Thyroid gland (tissue), 4 donors: ENCODE results near the gene UPK1A. TPM values are rescaled to one million over a fixed set of nuclear protein-coding genes. Genes with fewer than 3 reads are reported as not detected.

Experiments used
- DNase-seq, 2 donors: peaks; one replicate each; pipeline ENCODE4 v3.0.0-alpha.2; 2019
- H3K27ac ChIP-seq, 3 donors: fragments of 200-600 bp; sonication (generic); 1 replicate in 2 of 3; 2 replicates in 1 of 3; pipeline ENCODE4 v1.5.1; 2016 to 2019; ENCODE audit warnings: mild to moderate bottlenecking in 1 of 3, moderate library complexity in 1 of 3
- H3K27me3 ChIP-seq: fragments of 200-600 bp; sonication (generic); one replicate; pipeline ENCODE4 v1.5.1; 2019
- H3K36me3 ChIP-seq, 2 donors: fragments of 200-600 bp; sonication (generic); one replicate each; pipeline ENCODE4 v1.5.1; 2016 to 2019
- H3K4me1 ChIP-seq, 2 donors: fragments of 200-600 bp; sonication (generic); one replicate each; pipeline ENCODE4 v1.5.1; 2017 to 2019
- H3K4me3 ChIP-seq, 3 donors: fragments of 200-600 bp; sonication (generic); replicated peaks in 1 of 3; 1 replicate in 2 of 3; 2 replicates in 1 of 3; pipeline ENCODE4 v1.5.1; 2016; ENCODE audit warnings: mild to moderate bottlenecking in 1 of 3
- H3K9me3 ChIP-seq: fragments of 200-600 bp; sonication (generic); one replicate; pipeline ENCODE4 v1.5.1; 2017
- POLR2A ChIP-seq, 2 donors: fragments of 450-650 bp; IDR thresholded peaks; one replicate each; pipeline ENCODE4 v1.6.1; 2017; ENCODE audit warnings: antibody characterized with exemption in 2 of 2, mild to moderate bottlenecking in 2 of 2, moderate library complexity in 1 of 2
- WGBS, 2 donors: methylation state at CpG; one replicate each; pipeline ENCODE4 v1.1.5; 2017; 5-methylcytosine and 5-hydroxymethylcytosine counted together
- intact Hi-C: fragments of 100-400 bp; cut with DNase I; formaldehyde crosslinking; loops from one replicate; pipeline ENCODE4 v1.15.1; 2023
- total RNA-seq, 4 donors: library from RNA; depleted of rRNA; stranded (reverse); fragments of >200 nt; gene quantifications; one replicate each; pipeline ENCODE4 v1.2.3, GENCODE V29; 2016
- TF ChIP-seq, protein P1 (sequence below), 6 experiments: fragments of 200-600 bp in 3 of 6; fragments of 450-650 bp in 3 of 6; sonication (generic) in 3 of 6; IDR thresholded peaks; one replicate each; pipeline ENCODE4 v1.5.1; 2016 to 2019; ENCODE audit warnings: antibody characterized with exemption in 6 of 6, mild to moderate bottlenecking in 2 of 6, inconsistent platforms in 1 of 6, moderate library complexity in 1 of 6

Gene UPK1A
- total RNA-seq, 4 donors from 2014 or later, result not detected

DNA sequence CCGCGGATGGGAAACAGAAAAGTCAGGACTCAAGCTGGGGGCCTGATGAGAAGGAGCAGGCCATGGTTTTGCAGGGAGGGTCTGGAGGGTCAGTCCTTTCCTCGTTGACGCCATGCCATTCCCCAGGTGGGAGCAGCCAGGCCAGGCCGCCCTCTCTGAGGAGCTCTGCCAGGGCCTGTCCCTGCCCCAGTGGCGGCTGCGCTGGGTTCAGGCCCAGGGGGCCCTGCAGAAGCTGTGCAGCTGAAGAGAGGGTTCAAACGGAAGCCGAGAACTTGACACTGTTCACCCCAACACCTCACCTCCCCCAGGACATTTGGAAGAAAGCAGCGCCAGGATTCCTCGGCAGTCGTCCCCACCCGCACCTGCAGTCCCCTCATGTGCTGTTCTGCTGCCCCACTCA, 43.6 kb upstream of the UPK1A start:
- Histone ChIP-seq H3K4me1 (no peaks in the 10 kb centered on the region), H3K27me3 (no peaks in the 10 kb centered on the region), H3K27ac (no peak overlapping the region), H3K36me3 (no peaks in the 10 kb centered on the region), H3K4me3 (no peak overlapping the region), H3K9me3 (no peaks in the 10 kb centered on the region)
- 90 to 92% methylated on average over 11 to 13 of the region's 13 CpGs for WGBS, 2 donors
- TF ChIP-seq, protein P1, sequence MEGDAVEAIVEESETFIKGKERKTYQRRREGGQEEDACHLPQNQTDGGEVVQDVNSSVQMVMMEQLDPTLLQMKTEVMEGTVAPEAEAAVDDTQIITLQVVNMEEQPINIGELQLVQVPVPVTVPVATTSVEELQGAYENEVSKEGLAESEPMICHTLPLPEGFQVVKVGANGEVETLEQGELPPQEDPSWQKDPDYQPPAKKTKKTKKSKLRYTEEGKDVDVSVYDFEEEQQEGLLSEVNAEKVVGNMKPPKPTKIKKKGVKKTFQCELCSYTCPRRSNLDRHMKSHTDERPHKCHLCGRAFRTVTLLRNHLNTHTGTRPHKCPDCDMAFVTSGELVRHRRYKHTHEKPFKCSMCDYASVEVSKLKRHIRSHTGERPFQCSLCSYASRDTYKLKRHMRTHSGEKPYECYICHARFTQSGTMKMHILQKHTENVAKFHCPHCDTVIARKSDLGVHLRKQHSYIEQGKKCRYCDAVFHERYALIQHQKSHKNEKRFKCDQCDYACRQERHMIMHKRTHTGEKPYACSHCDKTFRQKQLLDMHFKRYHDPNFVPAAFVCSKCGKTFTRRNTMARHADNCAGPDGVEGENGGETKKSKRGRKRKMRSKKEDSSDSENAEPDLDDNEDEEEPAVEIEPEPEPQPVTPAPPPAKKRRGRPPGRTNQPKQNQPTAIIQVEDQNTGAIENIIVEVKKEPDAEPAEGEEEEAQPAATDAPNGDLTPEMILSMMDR (IDR thresholded peaks at IDR 0.05), result no peak
- no peak for TF ChIP-seq POLR2A (IDR thresholded peaks at IDR 0.05)
- DNase-seq, result no peak
- intact Hi-C loops, result no loop called here

GRCh38 chr19:35623327-35624010, 42.8 kb upstream of the UPK1A start:
- H3K27ac ChIP-seq, result no peak overlapping the region
- H3K27me3 ChIP-seq, result no peaks in the 10 kb centered on the region
- H3K36me3 ChIP-seq, result no peaks in the 10 kb centered on the region
- intact Hi-C loops, result no loop called here
- no peaks in the 10 kb centered on the region for H3K9me3 ChIP-seq
- DNase-seq, result no peak
- WGBS, 2 donors, result 90 to 92% methylated on average over 6 of the region's 6 CpGs
- no peak for TF ChIP-seq POLR2A (IDR thresholded peaks at IDR 0.05)
- H3K4me3 ChIP-seq, result no peak overlapping the region
- peaks cover 0 to 4% of the 10 kb centered on the region in 2 donors for H3K4me1 ChIP-seq

DNA sequence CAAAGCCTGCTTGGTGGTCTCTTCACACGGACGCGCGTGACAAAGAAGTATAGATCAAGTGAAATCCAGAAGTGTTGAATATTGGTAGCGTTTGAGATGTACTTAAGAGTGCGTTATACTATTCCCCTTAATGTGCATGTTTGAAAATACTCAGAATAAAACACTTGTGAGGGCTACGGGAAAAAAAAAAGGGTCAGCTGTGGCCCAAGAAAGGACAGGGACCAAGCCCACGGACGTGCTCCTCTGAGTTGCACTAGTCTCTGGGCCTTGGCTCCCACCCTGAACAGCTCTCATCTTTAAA, 38.1 kb upstream of the UPK1A start:
- H3K27me3 ChIP-seq, result no peaks in the 10 kb centered on the region
- DNase-seq, result no peak
- intact Hi-C loops, result no loop called here
- peaks cover 8 to 16% of the 10 kb centered on the region in 2 donors for H3K4me1 ChIP-seq
- TF ChIP-seq, protein P1 (IDR thresholded peaks at IDR 0.05), result no peak
- H3K9me3 ChIP-seq, result no peaks in the 10 kb centered on the region
- H3K27ac ChIP-seq, result peak overlapping the region; percentile 28 to 79 (median 75)
- H3K36me3 ChIP-seq, result peaks cover 24 to 26% of the 10 kb centered on the region in 2 donors
- H3K4me3 ChIP-seq, result peak overlapping the region; percentile 24 to 100 (median 54)
- 7 to 8% methylated on average over 9 of the region's 9 CpGs for WGBS, 2 donors

GRCh38 chr19:35628565-35629331, 37.6 kb upstream of the UPK1A start, which contains the start of gene RBM42:
TSS of gene RBM42 (plus strand) at chr19:35629036. CDS start at chr19:35629154, 118 bp downstream.
- Histone ChIP-seq H3K36me3 (peaks cover 30 to 31% of the 10 kb centered on the region in 2 donors), H3K27me3 (no peaks in the 10 kb centered on the region), H3K4me1 (peaks cover 8 to 16% of the 10 kb centered on the region in 2 donors), H3K4me3 (peak within 1 kb of the TSS; percentile 82 to 100 (median 95)), H3K9me3 (no peaks in the 10 kb centered on the region), H3K27ac (peak within 1 kb of the TSS; percentile 28 to 79 (median 75))
- intact Hi-C loops, result no loop called here
- DNase-seq, result peak; percentile 98
- WGBS, 2 donors, result 0% methylated on average over 27 to 32 of the region's 56 CpGs
- peak; percentile 31 to 77 for TF ChIP-seq POLR2A (IDR thresholded peaks at IDR 0.05)
- TF ChIP-seq, protein P1 (IDR thresholded peaks at IDR 0.05), result peak in 1 of 6 experiments; percentile 32

- WGBS, 2 donors, result 0 to 5% methylated on average over 7 to 15 of the region's 15 CpGs
Observed at GRCh38 chr19:35629332-35629633, 37.0 kb upstream of the UPK1A start.

More at GRCh38 chr19:35629332-35629633, 37.0 kb upstream of the UPK1A start:
- Histone ChIP-seq H3K4me1 (peaks cover 8 to 16% of the 10 kb centered on the region in 2 donors), H3K4me3 (peak overlapping the region; percentile 82 to 100 (median 95)), H3K36me3 (peaks cover 35 to 37% of the 10 kb centered on the region in 2 donors), H3K9me3 (no peaks in the 10 kb centered on the region), H3K27ac (peak overlapping the region; percentile 27 to 79 (median 75)), H3K27me3 (no peaks in the 10 kb centered on the region)
- intact Hi-C loops, result no loop called here
- no peak for DNase-seq
- TF ChIP-seq POLR2A (IDR thresholded peaks at IDR 0.05), result no peak
- TF ChIP-seq, protein P1 (IDR thresholded peaks at IDR 0.05), result no peak
